Left colon (tissue), 2 donors: ENCODE results near the gene KAT6B. TPM values are rescaled to one million over a fixed set of nuclear protein-coding genes. Genes with fewer than 3 reads are reported as not detected.
A peak's percentile ranks its signal among the peaks of the same experiment; 100 is the strongest.
"Not testable (repeated sequence)": the region's sequence is repeated elsewhere in the genome, so short reads cannot be mapped to it uniquely, and the experiment has no call there.

ENCODE experiments used
- ATAC-seq: fragments of 200-7000 bp; cut with Tn5 transposase; one replicate; pipeline ENCODE4 v1.9.1; 2020; ENCODE audit warnings: mild to moderate bottlenecking, moderate library complexity
- DNase-seq, 2 donors: peaks; one replicate each; pipeline ENCODE4 v3.0.0-alpha.2; 2020
- intact Hi-C, 2 donors: fragments of 100-400 bp; cut with DNase I in 1 of 2; cut with micrococcal nuclease in 1 of 2; formaldehyde crosslinking; loops; one replicate each; pipeline versions ENCODE4 v1.11.2 to v1.14.0; 2022; cut with DNase I, micrococcal nuclease
- total RNA-seq, 2 donors: library from RNA; stranded (reverse); fragmentation: NEBNext Ultra II Directional; extraction: Animal tissue kit (Norgen Biotek cat#: 25700); gene quantifications; one replicate each; pipeline ENCODE4 v1.2.1, GENCODE V29; 2021
- donor health status: DM: no; HTN: no; CAD: no.
- donor health status: DM: yes; HTN: yes; CAD: no.

Gene KAT6B
- total RNA-seq, 2 donors from 2014 or later, result 26.6 to 30.7 TPM

- intact Hi-C loops, result no loop called here
- ATAC-seq, result peak; percentile 61
- DNase-seq, result no peak
These were observed 209.7 kb downstream of the KAT6B start for GRCh38 chr10:75035975-75036708.

- intact Hi-C loops, result no loop called here
- no peak for DNase-seq
These were observed 211.1 kb downstream of the KAT6B start for GRCh38 chr10:75037171-75038153.

GRCh38 chr10:75038335-75038734 lies 211.9 kb downstream of the KAT6B start:
- intact Hi-C loops, result no loop called here
- ATAC-seq (no peak), DNase-seq (no peak)

More at GRCh38 chr10:75037171-75038153, 211.1 kb downstream of the KAT6B start:
- no peak for ATAC-seq

DNA sequence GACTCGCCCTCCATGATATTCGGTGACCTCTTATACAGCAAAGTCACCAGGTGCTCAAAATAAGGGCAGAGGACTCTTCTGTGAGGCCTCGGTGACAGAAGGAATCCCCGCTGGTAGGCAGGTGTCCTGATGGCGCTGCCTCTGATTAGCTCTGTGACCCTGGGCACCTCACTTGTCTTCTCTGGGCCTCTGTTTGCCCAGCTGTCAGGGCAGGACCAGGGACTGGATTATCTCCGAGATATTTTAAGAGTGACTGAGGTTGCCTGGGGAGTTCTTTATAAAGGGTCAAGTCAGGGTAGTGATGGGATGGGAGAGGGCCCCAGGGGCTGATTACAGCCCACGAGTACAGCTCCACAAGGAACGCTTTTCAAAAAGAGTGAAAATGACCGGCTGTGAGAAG lies 214.2 kb downstream of the KAT6B start:
- intact Hi-C loops, result no loop called here
- ATAC-seq (no peak), DNase-seq (no peak)

- intact Hi-C loops, result no loop called here
- ATAC-seq (no peak), DNase-seq (no peak)
These were observed 216.0 kb downstream of the KAT6B start for GRCh38 chr10:75042292-75042974.

- DNase-seq (peak in 1 of 2 donors; percentile 18), ATAC-seq (no peak)
- intact Hi-C loops, result no loop called here
These were observed 217.1 kb downstream of the KAT6B start for GRCh38 chr10:75043256-75044131.

DNA sequence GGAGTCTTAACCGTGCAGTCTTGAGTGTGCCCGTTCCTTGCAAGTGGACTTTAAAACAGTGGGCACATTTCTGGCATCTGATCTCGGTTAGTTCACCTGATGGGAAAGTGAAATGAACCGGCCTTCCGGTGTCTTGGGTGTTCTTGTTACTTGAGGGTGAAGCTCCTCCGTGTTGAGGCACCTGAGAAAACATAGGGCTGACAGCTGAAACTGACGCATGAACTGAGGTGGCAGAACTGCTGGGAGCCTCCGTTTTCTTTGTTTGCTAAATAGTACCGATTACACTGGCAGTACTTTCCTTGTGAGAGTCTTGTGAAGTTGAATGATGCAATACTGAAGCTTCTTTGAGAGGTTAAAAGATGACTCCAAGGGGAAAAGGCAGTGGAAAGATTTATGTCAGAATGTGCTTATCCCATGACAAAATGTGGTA lies 222.3 kb downstream of the KAT6B start:
- DNase-seq, result no peak
- ATAC-seq, result no peak

DNA sequence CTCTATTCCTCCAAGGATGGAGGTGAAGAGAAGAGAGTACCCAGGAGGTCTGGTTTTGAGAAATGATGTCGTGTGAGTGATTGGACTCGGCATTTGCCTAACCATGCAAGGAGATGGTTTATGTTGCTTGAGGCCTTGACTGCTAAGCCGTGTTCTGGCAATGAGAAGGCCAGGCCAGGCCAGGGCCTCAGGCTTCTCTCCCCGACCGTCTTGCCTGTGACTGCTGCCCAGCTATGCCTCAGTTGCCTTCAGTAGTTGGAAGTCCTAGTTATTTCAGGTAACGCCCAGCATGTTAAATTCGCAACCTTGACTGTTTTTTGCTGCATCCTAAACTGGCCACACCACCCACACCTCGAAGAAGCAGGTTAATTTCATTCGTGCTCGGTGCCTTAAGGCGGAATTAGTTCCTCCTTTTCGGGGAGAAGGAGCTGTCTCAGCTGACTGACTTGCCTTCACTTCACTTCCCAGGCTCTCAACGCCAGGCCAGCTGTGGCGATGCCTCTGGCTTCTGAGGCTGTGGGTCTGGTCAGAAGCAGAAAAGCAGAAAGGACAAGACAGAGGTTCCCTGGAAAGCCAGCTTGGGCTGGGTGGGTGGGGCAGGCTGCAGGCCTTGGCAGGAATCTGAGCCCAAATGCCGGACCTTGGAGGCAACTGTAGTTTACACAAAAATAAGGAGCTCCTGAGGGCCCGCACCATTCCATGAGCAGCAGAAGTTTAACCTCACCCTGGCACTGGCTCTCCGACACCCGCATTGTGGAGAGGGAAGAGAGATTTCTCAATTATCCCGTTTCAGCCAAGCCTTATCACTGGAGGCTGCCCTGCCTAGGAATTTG lies 223.1 kb downstream of the KAT6B start:
- intact Hi-C loops, result no loop called here
- ATAC-seq, result no peak
- no peak for DNase-seq

More for the DNA sequence above, 222.3 kb downstream of the KAT6B start:
- intact Hi-C loops, result no loop called here

- DNase-seq, result no peak
- no peak for ATAC-seq
- intact Hi-C loops, result no loop called here
These were observed 223.9 kb downstream of the KAT6B start for GRCh38 chr10:75050149-75050919.

DNA sequence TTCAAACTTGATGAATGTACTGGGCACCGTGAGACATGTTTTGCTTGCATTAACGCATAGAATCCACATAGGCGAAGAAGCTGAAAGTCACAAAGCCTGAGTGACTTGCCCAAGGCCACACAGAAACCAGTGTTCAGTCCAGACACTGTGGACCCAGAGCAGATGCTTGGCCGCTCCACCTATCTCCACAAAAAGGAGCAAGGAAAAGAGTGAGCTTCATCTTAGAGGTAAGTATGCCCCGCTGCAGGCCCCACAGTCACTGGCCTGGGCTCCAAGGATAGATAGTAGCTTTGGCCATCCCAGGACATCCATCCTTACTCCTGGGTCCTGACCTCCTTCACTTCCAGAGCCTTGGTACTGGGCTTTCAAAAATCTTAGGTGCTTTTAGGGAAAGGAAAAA lies 224.9 kb downstream of the KAT6B start:
- intact Hi-C loops, result no loop called here
- DNase-seq, result no peak
- no peak for ATAC-seq

DNA sequence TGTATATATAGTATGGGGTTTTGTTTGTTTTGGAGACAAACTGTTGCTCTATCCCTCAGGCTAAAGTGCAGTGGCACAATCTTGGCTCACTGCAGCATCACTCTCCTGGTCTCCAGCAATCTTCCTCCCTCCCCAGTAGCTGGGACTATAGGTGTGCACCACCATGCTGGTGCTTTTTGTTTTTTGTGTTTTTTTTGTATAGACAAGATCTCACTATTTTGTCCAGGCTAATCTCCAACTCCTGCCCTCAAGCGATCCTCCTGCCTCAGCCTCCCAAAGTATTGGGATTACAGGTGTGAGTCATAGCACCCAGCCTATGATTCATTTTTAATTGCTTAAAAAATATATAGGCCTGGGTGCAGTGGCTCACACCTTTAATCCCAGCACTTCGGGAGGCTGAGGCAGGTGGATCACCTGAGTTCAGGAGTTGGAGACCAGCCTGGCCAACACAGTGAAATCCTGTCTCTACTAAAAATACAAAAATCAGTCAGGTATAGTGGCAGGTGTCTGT lies 229.6 kb downstream of the KAT6B start:
- ATAC-seq, DNase-seq, intact Hi-C loops: not testable (repeated sequence)

- intact Hi-C loops, result no loop called here
- ATAC-seq (no peak), DNase-seq (no peak)
These were observed 231.3 kb downstream of the KAT6B start for GRCh38 chr10:75057680-75058079.

GRCh38 chr10:75058161-75058560 lies 231.8 kb downstream of the KAT6B start:
- DNase-seq (no peak), ATAC-seq (no peak)
- intact Hi-C loops, result no loop called here

DNA sequence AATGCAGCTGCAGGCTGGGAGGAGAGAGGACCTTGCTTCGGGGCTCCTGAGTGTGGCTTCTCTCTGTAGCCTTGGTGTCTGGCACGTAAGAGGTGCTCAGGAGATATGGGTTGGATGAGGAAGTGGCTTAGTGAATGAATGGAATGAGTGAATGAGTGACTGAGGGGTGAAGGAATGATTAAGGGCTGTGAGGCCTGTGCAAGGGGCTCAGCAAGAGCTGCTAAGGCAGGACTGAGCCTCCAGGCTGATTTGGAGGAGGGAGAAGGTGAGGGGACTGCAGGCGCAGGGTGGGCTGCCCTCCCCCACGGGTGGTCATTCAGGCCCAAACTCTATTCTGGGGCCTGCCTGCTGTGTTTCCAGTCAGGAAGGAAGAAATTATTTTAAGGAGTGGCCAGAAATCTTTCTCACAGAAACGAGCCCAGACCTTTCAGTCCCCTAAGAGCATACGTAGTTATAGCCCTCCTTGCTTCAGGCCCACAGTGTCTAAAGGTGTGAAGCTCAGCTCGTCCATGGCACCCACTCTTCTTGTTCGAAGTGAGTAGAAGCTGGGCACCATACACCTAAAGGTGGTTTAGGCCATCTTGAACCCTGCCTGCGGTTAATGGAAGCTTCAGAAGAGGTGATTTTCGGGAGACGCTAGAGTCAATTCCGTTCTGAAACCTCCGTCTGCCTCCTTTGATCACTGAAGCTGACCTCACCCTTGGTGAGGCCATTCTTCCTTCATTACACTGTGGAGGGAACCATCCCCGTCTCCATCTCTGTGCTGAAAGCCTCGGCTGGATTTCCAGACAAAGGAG lies 235.5 kb downstream of the KAT6B start:
- DNase-seq, result no peak
- ATAC-seq, result no peak
- intact Hi-C loops, result no loop called here

- ATAC-seq (peak; percentile 42), DNase-seq (no peak)
- intact Hi-C loops, result no loop called here
These were observed 236.3 kb downstream of the KAT6B start for GRCh38 chr10:75062506-75063299.
